ENCODE results near the gene RSPH9.

- no peak for TF ChIP-seq CTCF (IDR thresholded peaks at IDR 0.05)
- no peak for TF ChIP-seq REST (IDR thresholded peaks at IDR 0.05; ENCODE audit: insufficient read depth in 1 of 2, low read depth in 2 of 2, low read length in 1 of 2)
- TF ChIP-seq SIN3A (IDR thresholded peaks at IDR 0.05; ENCODE audit: borderline replicate concordance, insufficient read depth, low read depth, low read length), result no peak
Measured at GRCh38 chr6:43606019-43606418, 38.8 kb upstream of the RSPH9 start.
